ENCODE results near the gene FJX1. TPM values are rescaled to one million over a fixed set of nuclear protein-coding genes. Genes with fewer than 3 reads are reported as not detected.

Gene FJX1
- 11.9 and 29.6 TPM in 2 replicates for total RNA-seq

DNA sequence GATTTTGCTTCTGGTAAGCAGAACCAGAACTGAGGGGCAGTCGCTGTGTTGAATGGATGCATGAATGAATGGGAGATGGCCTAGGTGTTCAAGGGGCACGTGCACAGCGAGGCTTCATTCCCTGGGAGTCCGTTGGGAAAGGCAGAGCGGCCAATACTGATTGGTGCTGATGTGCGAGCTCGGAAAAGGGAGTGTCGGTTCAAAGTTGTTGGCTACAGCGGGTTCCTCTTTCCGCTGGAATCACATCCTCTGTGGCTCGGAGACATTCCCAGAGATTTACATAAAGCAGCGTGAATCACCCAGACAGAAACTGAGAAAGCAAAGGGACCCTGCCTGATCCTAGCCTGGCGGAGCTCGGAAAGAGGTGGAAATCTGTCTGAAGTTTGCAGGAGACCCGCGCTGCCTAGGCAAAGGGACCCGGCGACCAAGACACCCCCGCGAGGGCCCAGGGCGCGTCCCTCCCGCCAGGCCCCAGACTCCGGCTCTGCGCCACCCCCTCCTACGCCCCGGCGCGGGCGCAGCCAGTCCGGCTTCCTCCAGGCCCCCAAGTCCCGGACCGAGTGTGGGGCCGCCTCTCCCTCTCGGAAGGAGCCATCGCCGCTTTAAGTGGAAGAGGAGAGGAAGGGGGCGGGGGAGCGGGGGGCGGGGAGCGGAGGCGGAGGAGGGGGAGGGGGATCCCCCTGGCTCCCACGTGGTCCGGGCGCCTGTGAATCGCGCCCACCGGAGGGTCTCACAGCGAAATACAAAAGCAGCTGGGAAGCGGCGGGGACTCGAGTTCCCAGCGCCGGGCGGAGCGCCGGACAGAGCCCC lies at the start of gene FJX1:
Gene FJX1 (plus strand): TSS at position 774 of the 810 bp plus-strand sequence. CDS start 177 bp downstream, outside the sequence.

DNA sequence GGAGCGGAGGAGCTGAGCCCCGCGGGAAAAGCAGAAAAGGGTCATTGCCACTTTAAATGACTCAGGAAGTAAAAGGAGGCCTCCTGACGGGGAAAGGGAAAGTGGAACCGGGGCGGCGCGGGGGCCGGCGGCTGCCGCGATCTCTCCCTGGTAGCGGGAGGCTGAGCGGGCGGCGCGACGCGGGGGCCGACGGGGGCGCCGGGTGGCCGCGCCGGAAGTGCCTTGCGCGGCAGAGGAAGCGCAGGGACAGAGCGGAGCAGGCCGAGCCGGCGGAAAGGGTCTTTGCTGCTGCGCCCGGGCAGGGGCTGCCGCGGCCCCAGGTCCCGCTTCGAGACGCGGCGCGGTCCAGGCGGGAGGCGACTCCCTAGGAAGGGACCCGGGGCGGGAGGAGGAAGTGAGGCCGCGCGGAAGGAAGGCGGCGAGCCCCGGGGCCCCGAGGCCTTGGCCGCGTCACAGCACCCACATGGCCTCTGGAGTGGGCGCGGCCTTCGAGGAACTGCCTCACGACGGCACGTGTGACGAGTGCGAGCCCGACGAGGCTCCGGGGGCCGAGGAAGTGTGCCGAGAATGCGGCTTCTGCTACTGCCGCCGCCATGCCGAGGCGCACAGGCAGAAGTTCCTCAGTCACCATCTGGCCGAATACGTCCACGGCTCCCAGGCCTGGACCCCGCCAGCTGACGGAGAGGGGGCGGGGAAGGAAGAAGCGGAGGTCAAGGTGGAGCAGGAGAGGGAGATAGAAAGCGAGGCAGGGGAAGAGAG lies 44.6 kb downstream of the FJX1 start, which contains the start of gene TRIM44:
Gene TRIM44 (plus strand): TSS at position 127 of the 759 bp plus-strand sequence. CDS start 337 bp downstream, at position 464.

Other genes starting within 250 kb of the FJX1 start
- gene SLC1A2, start 198.9 kb upstream of the FJX1 start, total RNA-seq = 3.3 and 9.3 TPM in 2 replicates
- gene PAMR1, start 92.8 kb upstream of the FJX1 start, total RNA-seq = 141 and 670 TPM in 2 replicates
- gene TRIM44, start 44.3 kb downstream of the FJX1 start, total RNA-seq = 12.5 and 24.8 TPM in 2 replicates